Esophagus mucosa (tissue), 1 donor: ENCODE measurements around the gene GRIK4. TPM values are rescaled to one million over a fixed set of nuclear protein-coding genes. Genes with fewer than 3 reads are reported as not detected.
A peak's percentile ranks its signal among the peaks of the same experiment; 100 is the strongest.

Experiments
- ATAC-seq: fragments of 200-7000 bp; cut with Tn5 transposase; one replicate; pipeline ENCODE4 v1.9.1; 2020
- total RNA-seq: library from RNA; stranded (reverse); gene quantifications from one replicate; pipeline ENCODE4 v1.2.4, GENCODE V29; 2023
- donor health status: DM: yes; HTN: yes; CAD: no.

Gene GRIK4
- total RNA-seq, 1 donor from 2014 or later = 0.08 TPM

GRCh38 chr11:120894202-120894985 lies 382.8 kb downstream of the GRIK4 start:
- peak; percentile 81 for ATAC-seq

DNA sequence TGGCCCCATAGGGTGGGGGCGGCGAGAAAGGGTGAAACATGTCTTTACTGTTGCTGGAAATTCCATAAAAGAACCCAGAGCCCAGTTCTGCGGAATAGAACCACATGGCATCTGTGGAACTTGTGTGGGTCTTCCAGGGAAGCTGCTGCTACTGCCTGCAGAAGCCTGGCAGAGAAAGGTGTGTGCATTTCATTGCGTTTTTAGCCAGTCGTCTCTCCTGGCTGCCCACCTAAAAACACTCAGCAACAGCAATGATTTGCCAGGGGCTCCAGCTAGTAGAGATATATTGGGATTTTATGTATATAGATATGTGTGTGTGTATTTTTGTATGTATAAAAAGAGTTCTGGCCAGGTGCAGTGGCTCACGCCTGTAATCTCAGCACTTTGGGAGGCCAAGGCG lies 385.1 kb downstream of the GRIK4 start:
- ATAC-seq = no peak

- ATAC-seq = no peak
These were observed 387.0 kb downstream of the GRIK4 start for GRCh38 chr11:120898568-120898967.

- ATAC-seq = no peak
These were observed 388.2 kb downstream of the GRIK4 start for GRCh38 chr11:120899720-120900119.

- ATAC-seq = no peak
These were observed 389.1 kb downstream of the GRIK4 start for GRCh38 chr11:120900643-120901042.

DNA sequence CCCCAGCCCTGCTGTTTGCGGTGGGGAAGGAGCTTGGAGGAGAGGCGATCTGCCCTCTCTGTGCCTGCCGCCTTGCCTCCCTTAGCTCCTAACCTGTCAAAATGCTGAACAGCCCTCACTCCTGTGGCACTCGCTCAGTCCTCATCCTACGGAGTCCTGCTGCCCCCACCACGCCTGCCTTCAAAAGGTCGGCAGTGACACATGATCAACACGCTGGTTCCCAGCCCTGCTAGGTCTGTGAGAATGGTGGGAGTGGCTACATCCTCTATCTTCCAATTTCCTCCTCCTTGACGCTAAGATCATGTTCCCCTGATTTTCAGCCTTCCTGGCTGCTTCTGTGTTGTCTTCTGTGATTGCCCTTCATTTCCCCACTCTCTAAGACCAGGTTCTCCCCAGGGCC lies 392.1 kb downstream of the GRIK4 start:
- peak; percentile 50 for ATAC-seq

GRCh38 chr11:120904116-120904515 lies 392.6 kb downstream of the GRIK4 start:
- peak; percentile 80 for ATAC-seq

DNA sequence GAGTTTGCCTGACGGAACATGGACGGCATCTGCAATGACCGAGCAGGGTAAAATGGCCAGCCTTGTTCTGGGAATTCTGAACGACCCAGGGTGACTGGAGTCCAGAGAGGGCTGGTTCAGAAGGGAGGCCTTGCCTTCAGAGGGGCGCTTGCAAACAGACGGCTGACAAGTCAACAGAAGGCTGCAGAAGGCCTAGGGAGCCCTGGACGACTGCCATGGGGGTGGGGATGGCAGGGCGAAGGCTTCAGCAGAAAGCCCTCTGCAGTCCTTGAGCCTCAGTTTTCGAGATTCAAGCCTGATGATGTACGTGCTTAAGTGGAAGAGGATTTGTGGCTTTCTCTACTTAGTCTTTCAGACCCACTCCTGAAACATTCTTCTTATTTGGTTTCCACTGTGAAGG lies 395.2 kb downstream of the GRIK4 start:
- no peak for ATAC-seq

- no peak for ATAC-seq
These were observed 396.4 kb downstream of the GRIK4 start for GRCh38 chr11:120907971-120908370.

DNA sequence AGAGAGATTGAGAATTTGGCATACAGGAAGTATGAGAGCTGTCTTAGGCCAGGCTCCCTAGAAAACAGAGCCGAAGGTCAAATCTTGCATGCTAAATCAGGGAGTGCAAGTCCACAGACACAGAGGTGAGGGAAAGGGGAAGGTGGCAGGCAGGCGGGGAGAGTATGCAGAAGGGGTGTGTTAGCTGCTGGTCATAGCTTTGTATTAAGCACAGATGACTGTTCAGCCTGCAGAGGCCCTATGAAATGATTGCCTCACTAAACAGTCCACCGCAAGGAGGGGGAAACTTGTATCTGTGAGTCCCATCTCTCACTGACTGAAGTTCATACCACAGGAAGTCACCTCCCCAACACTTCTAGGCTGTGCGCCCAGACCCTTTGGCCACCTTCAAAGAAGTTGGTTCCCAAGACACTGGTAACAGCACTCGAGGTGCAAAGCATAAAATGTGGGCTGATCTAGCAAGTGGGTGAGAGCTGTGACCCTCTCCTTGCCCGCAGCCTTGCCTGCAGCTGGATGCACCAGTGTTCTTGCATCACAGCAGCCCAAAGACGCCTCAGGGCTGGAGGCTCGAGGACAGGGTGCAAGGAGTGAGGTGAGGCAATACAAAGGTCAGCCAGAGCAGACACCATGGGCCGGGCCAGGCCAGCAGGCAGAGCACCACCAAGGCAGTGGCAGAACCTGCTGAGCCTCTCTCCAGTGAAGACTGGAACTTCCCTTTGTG lies 397.1 kb downstream of the GRIK4 start:
- ATAC-seq = peak; percentile 83

GRCh38 chr11:120909676-120910416 lies 398.3 kb downstream of the GRIK4 start:
- peak; percentile 85 for ATAC-seq

- ATAC-seq = no peak
These were observed 400.4 kb downstream of the GRIK4 start for GRCh38 chr11:120911943-120912342.

GRCh38 chr11:120912504-120912903 lies 401.0 kb downstream of the GRIK4 start:
- no peak for ATAC-seq

- no peak for ATAC-seq
These were observed 401.4 kb downstream of the GRIK4 start for GRCh38 chr11:120912915-120913314.

DNA sequence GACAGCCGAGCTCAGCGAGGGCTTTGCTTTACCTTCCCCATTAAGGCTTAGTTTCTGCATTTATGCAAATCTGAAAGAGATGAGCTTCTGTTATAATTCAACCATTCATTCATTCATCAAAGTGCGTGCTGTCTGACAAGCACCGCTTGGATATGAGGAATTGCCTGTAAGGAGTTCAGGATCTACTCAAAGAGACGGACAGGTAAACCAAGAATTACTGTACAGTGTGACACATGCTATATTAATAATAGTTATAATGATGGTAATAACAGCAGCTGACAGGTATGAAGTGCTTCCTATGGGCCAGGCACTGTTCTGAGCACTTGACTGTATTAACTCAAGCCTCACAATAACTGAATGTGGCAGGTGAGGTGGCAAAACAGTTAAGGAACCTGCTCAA lies 402.5 kb downstream of the GRIK4 start:
- ATAC-seq = no peak

DNA sequence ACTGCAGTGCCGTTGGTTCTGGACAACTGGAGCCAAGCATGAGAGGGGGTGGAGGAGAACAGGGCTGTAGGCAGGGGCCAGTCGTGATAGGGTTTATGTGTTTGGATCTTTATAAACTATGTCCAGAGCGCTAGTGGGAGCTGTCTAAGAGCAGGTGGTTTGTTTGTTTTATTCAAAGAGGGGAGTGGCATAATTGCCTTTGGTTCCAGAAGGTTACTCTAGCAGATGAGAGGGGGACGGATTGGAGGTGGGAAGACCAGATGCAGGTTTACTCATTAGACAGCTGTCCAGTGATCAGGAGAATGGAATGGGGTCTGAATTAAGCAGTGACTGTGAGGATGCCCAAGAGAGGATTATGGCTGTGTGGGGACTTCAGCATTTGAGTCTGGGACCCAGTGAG lies 403.1 kb downstream of the GRIK4 start:
- no peak for ATAC-seq

- no peak for ATAC-seq
These were observed 406.2 kb downstream of the GRIK4 start for GRCh38 chr11:120917559-120918239.

DNA sequence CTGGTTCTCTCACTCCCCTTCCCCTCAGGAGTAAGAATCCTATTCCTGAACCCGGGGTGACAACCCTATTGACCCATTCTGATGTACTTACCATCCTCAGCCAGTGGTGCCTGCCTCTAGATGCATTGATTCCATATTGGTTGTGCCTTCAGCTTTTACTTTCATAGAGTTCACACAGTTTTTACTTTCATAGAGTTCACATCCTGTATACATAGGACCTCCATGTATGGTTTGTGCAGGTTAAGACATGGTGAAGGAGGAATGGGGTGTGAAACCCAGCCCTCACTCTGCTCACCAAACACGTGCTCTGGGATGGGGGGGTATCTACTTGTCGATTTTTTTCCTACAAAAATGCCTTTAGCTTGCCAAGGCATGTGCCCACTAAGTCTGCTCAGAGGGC lies 406.7 kb downstream of the GRIK4 start:
- ATAC-seq = no peak

GRCh38 chr11:120919045-120919444 lies 407.5 kb downstream of the GRIK4 start:
- peak; percentile 18 for ATAC-seq

GRCh38 chr11:120919566-120919965 lies 408.0 kb downstream of the GRIK4 start:
- no peak for ATAC-seq

- ATAC-seq = no peak
These were observed 412.4 kb downstream of the GRIK4 start for GRCh38 chr11:120923866-120924508.

DNA sequence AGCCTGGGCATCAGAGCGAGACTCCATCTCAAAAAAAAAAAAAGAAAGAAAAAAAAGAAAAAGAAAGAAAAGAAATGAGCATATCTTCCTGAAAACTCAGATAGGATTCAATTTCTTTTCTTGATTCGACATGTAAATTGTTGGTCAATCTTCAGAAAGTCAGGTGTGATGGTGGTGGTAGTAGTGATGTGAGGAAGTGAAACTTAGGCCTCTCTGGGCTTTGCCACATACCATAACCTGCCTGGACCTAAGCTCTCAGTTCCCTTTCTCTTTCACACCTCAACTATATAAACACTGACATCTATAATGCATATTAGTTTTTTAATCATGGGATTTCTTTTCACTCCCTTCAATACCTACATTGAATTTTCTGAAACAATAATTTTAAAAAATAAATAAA lies 414.4 kb downstream of the GRIK4 start:
- ATAC-seq = no peak
